GM21737 (cell line): ENCODE measurements around the gene REG3G.

Source experiments
- ATAC-seq: cut with Tn5 transposase; IDR thresholded peaks from one replicate; pipeline ENCODE4 v1.9.1; 2021; ENCODE audit warnings: mild to moderate bottlenecking, moderate library complexity; ENCODE audit not compliant: unreplicated experiment

The REG3G gene

GRCh38 chr2:79025421-79025820 lies at the start of gene REG3G:
REG3G (plus strand) TSS chr2:79025702; CDS start chr2:79026094, 392 bp downstream.
- no peak for ATAC-seq

GRCh38 chr2:78977661-78978145 lies 47.8 kb upstream of the REG3G start:
- ATAC-seq: peak; percentile 95

- no peak for ATAC-seq
Observed at GRCh38 chr2:78978340-78978739, 47.2 kb upstream of the REG3G start.

GRCh38 chr2:78979380-78980151 lies 45.9 kb upstream of the REG3G start:
- no peak for ATAC-seq

- no peak for ATAC-seq
Observed at GRCh38 chr2:78980152-78980465, 45.4 kb upstream of the REG3G start.

GRCh38 chr2:78980871-78981270 lies 44.6 kb upstream of the REG3G start:
- no peak for ATAC-seq

- ATAC-seq: no peak
Observed at GRCh38 chr2:78982638-78983330, 42.7 kb upstream of the REG3G start.

- ATAC-seq: no peak
Observed at GRCh38 chr2:78984386-78984785, 41.1 kb upstream of the REG3G start.

GRCh38 chr2:78985558-78985957 lies 39.9 kb upstream of the REG3G start:
- no peak for ATAC-seq

GRCh38 chr2:78989051-78989450 lies 36.5 kb upstream of the REG3G start:
- no peak for ATAC-seq

- ATAC-seq: no peak
Observed at GRCh38 chr2:78992451-78992806, 33.1 kb upstream of the REG3G start.

GRCh38 chr2:78992807-78993517 lies 32.5 kb upstream of the REG3G start:
- ATAC-seq: no peak

- ATAC-seq: no peak
Observed at GRCh38 chr2:78993518-78994148, 31.9 kb upstream of the REG3G start.

GRCh38 chr2:78994789-78995188 lies 30.7 kb upstream of the REG3G start:
- ATAC-seq: no peak

- ATAC-seq: no peak
Observed at GRCh38 chr2:78999406-78999805, 26.1 kb upstream of the REG3G start.

GRCh38 chr2:79000008-79000576 lies 25.4 kb upstream of the REG3G start:
- ATAC-seq: no peak

- ATAC-seq: no peak
Observed at GRCh38 chr2:79001285-79001684, 24.2 kb upstream of the REG3G start.

- no peak for ATAC-seq
Observed at GRCh38 chr2:79004680-79005079, 20.8 kb upstream of the REG3G start.

- ATAC-seq: no peak
Observed at GRCh38 chr2:79005216-79005615, 20.3 kb upstream of the REG3G start.

GRCh38 chr2:79009388-79009787 lies 16.1 kb upstream of the REG3G start:
- ATAC-seq: no peak

GRCh38 chr2:79011496-79011895 lies 14.0 kb upstream of the REG3G start:
- no peak for ATAC-seq
